Stomach (tissue), 4 donors: ENCODE results near the gene PTPA.
"Not testable (repeated sequence)": the region's sequence is repeated elsewhere in the genome, so short reads cannot be mapped to it uniquely, and the experiment has no call there.

Source experiments
- CTCF ChIP-seq, 7 experiments: fragments of 450-650 bp in 4 of 7; fragments of 200-600 bp in 3 of 7; sonication (generic) in 3 of 7; IDR thresholded peaks; one replicate each; pipeline ENCODE4 v1.5.1; 2016 to 2019; ENCODE audit warnings: antibody characterized with exemption in 7 of 7, control low read depth in 2 of 7, mild to moderate bottlenecking in 1 of 7
- EP300 ChIP-seq: sonication (generic); formaldehyde crosslinking; IDR thresholded peaks from one replicate; pipeline ENCODE4 v1.6.1; 2017; ENCODE audit warnings: antibody characterized with exemption
- POLR2A ChIP-seq, 4 donors: fragments of 450-650 bp; IDR thresholded peaks; one replicate each; pipeline ENCODE4 v1.6.1; 2016; ENCODE audit warnings: antibody characterized with exemption in 4 of 4, control low read depth in 2 of 4, mild to moderate bottlenecking in 1 of 4, moderate library complexity in 1 of 4

- not testable (repeated sequence) for TF ChIP-seq CTCF (IDR thresholded peaks at IDR 0.05); POLR2A (IDR thresholded peaks at IDR 0.05); EP300
Measured at GRCh38 chr9:129122976-129123375, 11.8 kb downstream of the PTPA start.
